SK-N-SH (cell line): ENCODE results near the gene PLEKHH1. TPM values are rescaled to one million over a fixed set of nuclear protein-coding genes. Genes with fewer than 3 reads are reported as not detected.

Source experiments
- CTCF ChIA-PET: fragments of 300-600, 350-600 bp; formaldehyde crosslinking; extraction: SDS; loops from one replicate; lab custom pipeline; 2021; lab: Yijun Ruan, JAX
- POLR2A ChIA-PET: fragments of 350-600 bp; sonication (Branson Sonifier 250); formaldehyde crosslinking; extraction: SDS; loops from one replicate; lab custom pipeline; 2020; ENCODE audit warnings: antibody characterized with exemption, inconsistent platforms; lab: Yijun Ruan, JAX
- DNase-seq: peaks from one replicate; pipeline ENCODE4 v3.0.0; 2012
- H2AFZ ChIP-seq: fragments of 200-600 bp; sonication (generic); 2 replicates; pipeline ENCODE4 v1.8.1; 2016; ENCODE audit warnings: antibody characterized with exemption, mild to moderate bottlenecking, low read depth
- H3F3A ChIP-seq: fragments of 200-600 bp; sonication (generic); replicated peaks from 2 replicates; pipeline ENCODE3; 2016; ENCODE audit warnings: antibody characterized with exemption, mild to moderate bottlenecking; ENCODE audit not compliant: insufficient read depth
- H3K27ac ChIP-seq, 2 experiments: fragments of 200-500 bp in 1 of 2; fragments of 200-600 bp in 1 of 2; sonication (Bioruptor generic) in 1 of 2; sonication (generic), shearing (Covaris generic) in 1 of 2; 2 replicates each; pipeline versions ENCODE4 v1.5.1 to v1.6.1; 2014 to 2016; ENCODE audit warnings: low read depth in 2 of 2, inconsistent platforms in 1 of 2, low read length in 1 of 2, mild to moderate bottlenecking in 1 of 2, mixed read lengths in 1 of 2
- H3K27me3 ChIP-seq: fragments of 200-600 bp; sonication (generic), shearing (Covaris generic); 2 replicates; pipeline ENCODE4 v1.6.1; 2016; ENCODE audit warnings: mixed run types; ENCODE audit not compliant: insufficient read depth
- H3K36me3 ChIP-seq, 2 experiments: fragments of 200-500 bp in 1 of 2; fragments of 200-600 bp in 1 of 2; sonication (Bioruptor generic) in 1 of 2; sonication (generic) in 1 of 2; replicated peaks in 1 of 2; 2 replicates each; pipeline versions ENCODE3 to v1.5.1; 2014 to 2016; ENCODE audit warnings: low read length in 1 of 2, mild to moderate bottlenecking in 1 of 2; ENCODE audit not compliant: insufficient read depth in 2 of 2, control insufficient read depth in 1 of 2
- H3K4me1 ChIP-seq, 2 experiments: fragments of 200-500 bp in 1 of 2; fragments of 200-600 bp in 1 of 2; sonication (Bioruptor generic) in 1 of 2; sonication (generic), shearing (Covaris generic) in 1 of 2; 2 replicates each; pipeline versions ENCODE4 v1.5.1 to v1.6.1; 2014 to 2016; ENCODE audit warnings: low read depth in 1 of 2, low read length in 1 of 2, mixed run types in 1 of 2; ENCODE audit not compliant: insufficient read depth in 2 of 2, control insufficient read depth in 1 of 2
- H3K4me2 ChIP-seq: fragments of 200-600 bp; sonication (generic), shearing (Covaris generic); 2 replicates; pipeline ENCODE4 v1.6.1; 2017; ENCODE audit warnings: mixed run types
- H3K4me3 ChIP-seq, 2 experiments: fragments of 200-500 bp in 1 of 2; fragments of 200-600 bp in 1 of 2; sonication (Bioruptor generic) in 1 of 2; sonication (generic), shearing (Covaris generic) in 1 of 2; 2 replicates each; pipeline versions ENCODE4 v1.5.1 to v1.8.1; 2014 to 2016; ENCODE audit warnings: low read depth in 2 of 2, inconsistent platforms in 1 of 2, low read length in 1 of 2, mild to moderate bottlenecking in 1 of 2, mixed read lengths in 1 of 2, moderate library complexity in 1 of 2
- H3K79me2 ChIP-seq: fragments of 200-600 bp; sonication (generic); 2 replicates; pipeline ENCODE4 v1.8.1; 2017; ENCODE audit warnings: mild to moderate bottlenecking; ENCODE audit not compliant: insufficient read depth
- H3K9ac ChIP-seq: fragments of 200-600 bp; sonication (generic); 2 replicates; pipeline ENCODE4 v1.6.1; 2017; ENCODE audit warnings: mixed run types
- H3K9me2 ChIP-seq: fragments of 200-600 bp; sonication (generic); 2 replicates; pipeline ENCODE4 v1.6.1; 2017; ENCODE audit warnings: mixed run types
- H3K9me3 ChIP-seq: fragments of 200-600 bp; sonication (generic); 2 replicates; pipeline ENCODE4 v1.6.1; 2017; ENCODE audit warnings: mixed run types, mild to moderate bottlenecking, moderate library complexity
- H4K20me1 ChIP-seq: fragments of 200-600 bp; sonication (generic); 2 replicates; pipeline ENCODE4 v1.6.1; 2017; ENCODE audit warnings: mild to moderate bottlenecking, mixed run types; ENCODE audit not compliant: insufficient read depth
- EZH2phosphoT487 ChIP-seq: fragments of 200-600 bp; sonication (generic); IDR thresholded peaks from 2 replicates; pipeline ENCODE4 v1.6.1; 2017; ENCODE audit warnings: low read depth, mixed run types, mild to moderate bottlenecking, antibody characterized with exemption, moderate library complexity, borderline replicate concordance
- FOSL2 ChIP-seq: IDR thresholded peaks from 2 replicates; pipeline ENCODE4 v1.4.0; 2012; ENCODE audit warnings: low read depth, mild to moderate bottlenecking, moderate library complexity, borderline replicate concordance
- FOXJ3 ChIP-seq: sonication (generic); formaldehyde crosslinking; IDR thresholded peaks from 2 replicates; pipeline ENCODE4 v1.5.1; 2020; ENCODE audit warnings: mild to moderate bottlenecking, missing genetic modification reagents
- FOXM1 ChIP-seq: IDR thresholded peaks from 2 replicates; pipeline ENCODE4 v1.4.0; 2012; ENCODE audit warnings: low read depth, mild to moderate bottlenecking
- JUND ChIP-seq: IDR thresholded peaks from 2 replicates; pipeline ENCODE4 v1.4.0; 2012
- MEF2A ChIP-seq: IDR thresholded peaks from 2 replicates; pipeline ENCODE4 v1.4.0; 2012; ENCODE audit warnings: low read depth, borderline replicate concordance
- MXI1 ChIP-seq: IDR thresholded peaks from 2 replicates; pipeline ENCODE4 v1.6.1; 2012; ENCODE audit warnings: mild to moderate bottlenecking, low read depth, low read length, improper control_type of control experiment
- RAD21 ChIP-seq: IDR thresholded peaks from 2 replicates; pipeline ENCODE4 v1.6.1; 2012; ENCODE audit warnings: mild to moderate bottlenecking, low read length
- RCOR1 ChIP-seq: fragments of 150-350 bp; IDR thresholded peaks from 2 replicates; pipeline ENCODE4 v1.6.1; 2017; ENCODE audit warnings: antibody characterized with exemption, low read length
- REST ChIP-seq: IDR thresholded peaks from 2 replicates; pipeline ENCODE4 v1.6.1; 2012; ENCODE audit warnings: mild to moderate bottlenecking, low read depth, low read length, moderate library complexity
- RFX5 ChIP-seq: IDR thresholded peaks from 2 replicates; pipeline ENCODE4 v1.6.1; 2012; ENCODE audit warnings: mild to moderate bottlenecking, improper control_type of control experiment, low read length
- RXRA ChIP-seq: IDR thresholded peaks from 2 replicates; pipeline ENCODE4 v1.4.0; 2012; ENCODE audit warnings: low read depth, mild to moderate bottlenecking, borderline replicate concordance
- SIN3A ChIP-seq: IDR thresholded peaks from 2 replicates; pipeline ENCODE4 v1.6.1; 2012; ENCODE audit warnings: low read depth, mild to moderate bottlenecking, low read length, moderate library complexity, borderline replicate concordance
- SMC3 ChIP-seq: IDR thresholded peaks from 2 replicates; pipeline ENCODE4 v1.6.1; 2012; ENCODE audit warnings: low read depth, low read length, improper control_type of control experiment
- TAF1 ChIP-seq: IDR thresholded peaks from 2 replicates; pipeline ENCODE4 v1.6.1; 2012; ENCODE audit warnings: low read depth, mild to moderate bottlenecking, low read length, moderate library complexity, borderline replicate concordance
- YY1 ChIP-seq: IDR thresholded peaks from 2 replicates; pipeline ENCODE4 v1.4.0; 2012; ENCODE audit warnings: low read depth, mild to moderate bottlenecking
- WGBS: methylation state at CpG from one replicate; pipeline ENCODE4 v1.1.6; 2017; ENCODE audit warnings: low lambda C conversion rate; 5-methylcytosine and 5-hydroxymethylcytosine counted together
- polyA plus RNA-seq, 3 experiments: library from polyadenylated mRNA; depleted of rRNA; stranded (reverse); fragments of >200 nt; gene quantifications; 2 replicates each; pipeline ENCODE4 v1.2.3, GENCODE V29; 2012
- TF ChIP-seq, protein P1 (sequence below): IDR thresholded peaks from 2 replicates; pipeline ENCODE4; 2012
- TF ChIP-seq, protein P2 (sequence below): IDR thresholded peaks from 2 replicates; pipeline ENCODE4 v1.4.0; 2012; ENCODE audit warnings: low read depth, borderline replicate concordance

PLEKHH1 gene
- polyA plus RNA-seq, 1 of the 3 experiments (the other 2 are of a cell fraction): 1.6 TPM

DNA sequence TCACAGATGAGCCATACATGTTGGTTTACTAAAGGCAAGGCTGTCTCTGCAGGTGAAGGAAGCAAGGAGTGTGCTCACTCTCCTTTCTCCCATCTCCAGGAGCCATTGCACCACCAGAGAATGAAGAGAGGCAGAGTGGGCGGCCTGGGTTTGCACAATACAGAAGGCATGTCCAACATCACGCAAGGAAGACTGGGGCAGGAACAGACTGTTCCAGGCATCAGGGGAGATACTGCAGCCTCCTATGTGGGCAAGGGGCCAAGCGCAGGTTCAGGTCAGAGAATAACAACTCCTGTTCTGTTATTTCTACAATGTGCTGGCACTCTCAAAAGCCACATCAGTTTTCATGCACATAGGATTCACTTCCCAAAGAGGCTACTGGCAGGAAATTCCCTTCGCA, 42.9 kb upstream of the PLEKHH1 start:
- no peak overlapping the region for H3K4me3 ChIP-seq
- H3K4me2 ChIP-seq: no peak overlapping the region
- no peak overlapping the region for H3K27ac ChIP-seq
- 97% methylated on average over 2 of the region's 4 CpGs for WGBS
- no peaks in the 10 kb centered on the region for H3K9me2 ChIP-seq
- H3K36me3 ChIP-seq: no peaks in the 10 kb centered on the region
- peaks cover 0 to 24% of the 10 kb centered on the region in 2 experiments; a peak in 1 of 4 replicates for H3K4me1 ChIP-seq
- ChIA-PET POLR2A (no interaction called here), CTCF (interaction anchor here (1.6 kb wide), 1 partner anchor 81 kb away, joined by 3 read pairs; no protein-coding TSS in a partner anchor)
- H3F3A ChIP-seq: no peaks in the 10 kb centered on the region
- no peaks in the 10 kb centered on the region for H3K79me2 ChIP-seq
- no peak for TF ChIP-seq YY1
- no peak for TF ChIP-seq FOXM1
- TF ChIP-seq TAF1: no peak
- TF ChIP-seq JUND: no peak
- no peak for TF ChIP-seq SMC3
- no peak for TF ChIP-seq MEF2A
- no peak for TF ChIP-seq FOXJ3 (CRISPR knock-in tag)
- TF ChIP-seq RXRA: no peak
- TF ChIP-seq, protein P1, sequence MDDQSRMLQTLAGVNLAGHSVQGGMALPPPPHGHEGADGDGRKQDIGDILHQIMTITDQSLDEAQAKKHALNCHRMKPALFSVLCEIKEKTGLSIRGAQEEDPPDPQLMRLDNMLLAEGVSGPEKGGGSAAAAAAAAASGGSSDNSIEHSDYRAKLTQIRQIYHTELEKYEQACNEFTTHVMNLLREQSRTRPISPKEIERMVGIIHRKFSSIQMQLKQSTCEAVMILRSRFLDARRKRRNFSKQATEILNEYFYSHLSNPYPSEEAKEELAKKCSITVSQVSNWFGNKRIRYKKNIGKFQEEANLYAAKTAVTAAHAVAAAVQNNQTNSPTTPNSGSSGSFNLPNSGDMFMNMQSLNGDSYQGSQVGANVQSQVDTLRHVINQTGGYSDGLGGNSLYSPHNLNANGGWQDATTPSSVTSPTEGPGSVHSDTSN: no peak
- TF ChIP-seq, protein P2, sequence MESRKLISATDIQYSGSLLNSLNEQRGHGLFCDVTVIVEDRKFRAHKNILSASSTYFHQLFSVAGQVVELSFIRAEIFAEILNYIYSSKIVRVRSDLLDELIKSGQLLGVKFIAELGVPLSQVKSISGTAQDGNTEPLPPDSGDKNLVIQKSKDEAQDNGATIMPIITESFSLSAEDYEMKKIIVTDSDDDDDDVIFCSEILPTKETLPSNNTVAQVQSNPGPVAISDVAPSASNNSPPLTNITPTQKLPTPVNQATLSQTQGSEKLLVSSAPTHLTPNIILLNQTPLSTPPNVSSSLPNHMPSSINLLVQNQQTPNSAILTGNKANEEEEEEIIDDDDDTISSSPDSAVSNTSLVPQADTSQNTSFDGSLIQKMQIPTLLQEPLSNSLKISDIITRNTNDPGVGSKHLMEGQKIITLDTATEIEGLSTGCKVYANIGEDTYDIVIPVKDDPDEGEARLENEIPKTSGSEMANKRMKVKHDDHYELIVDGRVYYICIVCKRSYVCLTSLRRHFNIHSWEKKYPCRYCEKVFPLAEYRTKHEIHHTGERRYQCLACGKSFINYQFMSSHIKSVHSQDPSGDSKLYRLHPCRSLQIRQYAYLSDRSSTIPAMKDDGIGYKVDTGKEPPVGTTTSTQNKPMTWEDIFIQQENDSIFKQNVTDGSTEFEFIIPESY: no peak
- TF ChIP-seq SIN3A: no peak
- TF ChIP-seq FOSL2: no peak
- TF ChIP-seq RFX5: no peak
- TF ChIP-seq RCOR1: no peak
- no peak for TF ChIP-seq EZH2phosphoT487
- TF ChIP-seq REST: no peak
- TF ChIP-seq RAD21: no peak
- TF ChIP-seq MXI1: no peak
- H4K20me1 ChIP-seq: no peaks in the 10 kb centered on the region
- H3K9ac ChIP-seq: no peak overlapping the region
- H3K27me3 ChIP-seq: no peaks in the 10 kb centered on the region; the same call in 1 of the 2 replicates
- H3K9me3 ChIP-seq: no peaks in the 10 kb centered on the region
- H2AFZ ChIP-seq: no peak overlapping the region
- DNase-seq: no peak
